AG04449 (cell line): ENCODE measurements around the gene FOXL1.

Source experiments
- CTCF ChIA-PET: fragments of 350-600 bp; formaldehyde crosslinking; extraction: SDS; loops from one replicate; lab custom pipeline; 2021; ENCODE audit warnings: antibody characterized with exemption; lab: Yijun Ruan, JAX
- POLR2A ChIA-PET: fragments of 400-600, 350-600 bp; formaldehyde crosslinking; extraction: SDS; loops from one replicate; lab custom pipeline; 2020; ENCODE audit warnings: antibody characterized with exemption, inconsistent platforms; lab: Yijun Ruan, JAX
- DNase-seq: peaks from one replicate; pipeline ENCODE4 v3.0.0-alpha.2; 2010; ENCODE audit warnings: low read depth, low spot score
- H3K4me3 ChIP-seq: 2 replicates; pipeline ENCODE4 v1.5.1; 2011; ENCODE audit warnings: low read depth, mild to moderate bottlenecking, control low read depth, low read length
- CTCF ChIP-seq: IDR thresholded peaks from one replicate; pipeline ENCODE4 v1.5.1; 2011; ENCODE audit warnings: mild to moderate bottlenecking, moderate library complexity, low read length, control low read depth, inconsistent platforms; ENCODE audit not compliant: insufficient read depth; ENCODE audit errors: missing control alignments

FOXL1 gene

GRCh38 chr16:86622700-86623615 is 44.6 kb downstream of the FOXL1 start:
- no peak for TF ChIP-seq CTCF
- CTCF ChIA-PET = no interaction called here

DNA sequence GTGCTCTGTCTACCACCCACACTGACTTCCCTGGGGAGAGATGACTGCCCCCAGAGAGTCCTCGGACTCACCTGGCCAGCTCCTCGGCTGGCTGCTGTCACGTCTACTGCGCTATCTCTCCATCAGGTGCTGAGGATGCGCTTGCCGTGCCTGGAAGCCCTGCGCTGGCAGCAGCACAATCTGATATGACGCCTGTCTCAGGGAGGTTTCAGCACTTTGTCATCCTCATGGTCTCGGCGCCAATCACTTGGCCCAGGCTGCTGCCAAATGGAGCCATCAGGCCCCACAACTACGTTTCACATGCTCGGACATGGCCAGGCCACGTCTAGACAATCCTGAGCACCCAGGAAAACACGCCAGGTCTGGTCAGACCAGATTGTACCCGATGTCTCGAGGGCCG is 46.7 kb downstream of the FOXL1 start:
- CTCF ChIA-PET = no interaction called here
- POLR2A ChIA-PET = no interaction called here
- no peak for DNase-seq
- H3K4me3 ChIP-seq = no peak overlapping the region
- no peak for TF ChIP-seq CTCF

More at GRCh38 chr16:86622700-86623615, 44.6 kb downstream of the FOXL1 start:
- POLR2A ChIA-PET = no interaction called here
- no peak overlapping the region for H3K4me3 ChIP-seq
- no peak for DNase-seq

GRCh38 chr16:86625821-86626220 is 47.5 kb downstream of the FOXL1 start:
- H3K4me3 ChIP-seq = no peak overlapping the region
- no peak for TF ChIP-seq CTCF
- CTCF ChIA-PET = no interaction called here
- DNase-seq = no peak
- POLR2A ChIA-PET = no interaction called here

DNA sequence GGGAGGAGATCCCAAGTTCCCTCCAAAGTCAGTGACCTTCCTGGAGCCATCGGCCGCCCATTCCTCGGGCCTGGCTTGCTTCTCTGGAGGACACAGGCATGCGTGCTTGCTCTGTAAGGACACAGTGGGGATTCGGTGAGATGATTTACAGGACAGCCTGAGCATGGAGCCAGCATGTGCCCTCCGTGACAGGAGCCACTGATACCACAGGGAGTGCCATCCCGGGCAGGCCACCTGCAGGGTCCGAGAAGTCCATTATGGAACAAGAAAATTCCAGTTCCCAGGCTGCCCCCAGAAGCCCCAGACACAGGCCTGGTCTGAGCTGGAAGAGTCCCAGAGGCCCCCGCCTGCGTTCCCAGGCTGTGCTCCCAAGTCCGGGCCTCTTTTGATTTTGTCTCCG is 47.9 kb downstream of the FOXL1 start:
- TF ChIP-seq CTCF = no peak
- ChIA-PET POLR2A (no interaction called here), CTCF (no interaction called here)

GRCh38 chr16:86626966-86627365 is 48.6 kb downstream of the FOXL1 start:
- ChIA-PET POLR2A (no interaction called here), CTCF (no interaction called here)
- no peak for DNase-seq
- H3K4me3 ChIP-seq = no peak overlapping the region
- no peak for TF ChIP-seq CTCF

More for the DNA sequence above, 47.9 kb downstream of the FOXL1 start:
- H3K4me3 ChIP-seq = no peak overlapping the region
- no peak for DNase-seq

- ChIA-PET POLR2A (interaction anchor here (1.0 to 1.1 kb wide), 2 partner anchors 33 to 43 kb away, joined by 3 to 4 read pairs; no protein-coding TSS in a partner anchor), CTCF (interaction anchor here (0.6 to 1.0 kb wide), 2 partner anchors 19 to 132 kb away, joined by 3 read pairs; no protein-coding TSS in a partner anchor)
- H3K4me3 ChIP-seq = no peak overlapping the region
- TF ChIP-seq CTCF = no peak
- DNase-seq = peak; percentile 52
These were observed 50.3 kb downstream of the FOXL1 start for GRCh38 chr16:86628614-86629013.
